ENCODE results near the gene ATP11C. TPM values are rescaled to one million over a fixed set of nuclear protein-coding genes. Genes with fewer than 3 reads are reported as not detected.

ATP11C gene
- total and polyA plus RNA-seq, 2 donors: 19.3 to 69.2 TPM

DNA sequence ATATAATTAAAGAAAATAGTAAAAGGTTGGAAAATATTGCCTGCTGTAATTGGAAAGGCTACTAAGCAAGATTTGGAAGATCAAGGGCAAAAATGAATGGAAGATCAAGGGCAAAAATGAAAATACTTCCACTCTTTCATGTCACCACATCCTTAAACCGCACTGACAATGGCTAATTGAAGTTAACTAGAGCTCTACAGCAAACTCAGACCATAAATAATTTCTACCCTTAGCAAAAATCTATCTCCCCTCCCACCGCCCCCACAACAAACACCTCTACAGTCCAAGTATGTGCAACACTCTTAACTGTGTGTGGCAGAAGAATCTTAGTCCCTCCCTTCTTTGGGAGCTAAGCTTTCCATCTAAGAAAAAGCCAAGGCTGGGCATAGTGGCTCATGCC lies 27.1 kb downstream of the ATP11C start:
- no peaks in the 10 kb centered on the region for H3K4me1 ChIP-seq (ENCODE audit: insufficient read depth)
- no peak for DNase-seq (ENCODE audit: extremely low spot score)
- no peaks in the 10 kb centered on the region for H3K36me3 ChIP-seq (ENCODE audit: insufficient read depth)
- H3K27ac ChIP-seq (ENCODE audit: low read depth): no peak overlapping the region
- WGBS: 95% methylated on average over 2 of the region's 2 CpGs
- no peak overlapping the region for H3K4me3 ChIP-seq (ENCODE audit: low read depth, low read length)

DNA sequence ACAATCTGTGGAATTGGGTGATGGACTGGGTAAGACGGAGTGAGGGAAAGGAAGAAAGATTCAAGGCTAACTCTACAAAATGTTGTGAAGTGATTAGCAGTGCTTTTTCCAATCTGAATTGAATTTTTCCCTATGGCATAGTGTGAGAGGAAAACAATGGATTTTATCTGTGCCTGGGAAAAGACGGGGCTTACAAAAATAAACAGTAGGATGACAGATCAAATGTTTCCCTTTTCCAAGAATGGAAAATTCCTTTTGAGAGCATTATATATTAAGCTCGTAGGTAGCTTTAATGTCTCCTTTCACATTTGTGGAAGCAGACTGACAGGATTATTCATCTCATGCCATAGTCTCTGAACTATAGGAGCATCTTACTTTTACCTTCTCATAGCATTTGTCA lies 27.8 kb downstream of the ATP11C start:
- no peaks in the 10 kb centered on the region for H3K4me1 ChIP-seq (ENCODE audit: insufficient read depth)
- no peak overlapping the region for H3K4me3 ChIP-seq (ENCODE audit: low read depth, low read length)
- H3K27ac ChIP-seq (ENCODE audit: low read depth): no peak overlapping the region
- no peaks in the 10 kb centered on the region for H3K36me3 ChIP-seq (ENCODE audit: insufficient read depth)
- 64% methylated on average over 3 of the region's 3 CpGs for WGBS
- DNase-seq (ENCODE audit: extremely low spot score): no peak

DNA sequence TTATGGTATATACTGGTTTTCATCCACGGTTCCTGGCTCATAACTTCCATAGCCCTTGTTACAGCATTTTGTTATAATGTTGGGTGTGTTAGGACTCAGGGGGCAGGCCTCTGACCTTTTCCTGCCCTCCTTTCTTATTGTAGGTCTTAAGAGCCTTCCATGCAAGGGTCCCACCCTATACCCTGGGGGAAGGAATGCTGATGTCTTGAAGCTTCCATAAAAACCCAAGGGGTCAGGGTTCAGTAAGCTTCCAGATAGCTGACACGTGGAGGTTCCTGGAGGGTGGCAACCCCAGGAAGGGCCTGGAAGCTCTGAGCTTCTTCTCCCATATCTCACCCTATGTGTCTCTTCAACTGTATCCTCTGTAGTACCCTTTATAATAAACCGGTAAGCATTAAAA lies 29.6 kb downstream of the ATP11C start:
- WGBS: 88% methylated on average over 3 of the region's 3 CpGs
- Histone ChIP-seq H3K4me3 (ENCODE audit: low read depth, low read length) (no peak overlapping the region), H3K36me3 (ENCODE audit: insufficient read depth) (no peaks in the 10 kb centered on the region), H3K27ac (ENCODE audit: low read depth) (no peak overlapping the region), H3K4me1 (ENCODE audit: insufficient read depth) (no peaks in the 10 kb centered on the region)
- no peak for DNase-seq (ENCODE audit: extremely low spot score)

DNA sequence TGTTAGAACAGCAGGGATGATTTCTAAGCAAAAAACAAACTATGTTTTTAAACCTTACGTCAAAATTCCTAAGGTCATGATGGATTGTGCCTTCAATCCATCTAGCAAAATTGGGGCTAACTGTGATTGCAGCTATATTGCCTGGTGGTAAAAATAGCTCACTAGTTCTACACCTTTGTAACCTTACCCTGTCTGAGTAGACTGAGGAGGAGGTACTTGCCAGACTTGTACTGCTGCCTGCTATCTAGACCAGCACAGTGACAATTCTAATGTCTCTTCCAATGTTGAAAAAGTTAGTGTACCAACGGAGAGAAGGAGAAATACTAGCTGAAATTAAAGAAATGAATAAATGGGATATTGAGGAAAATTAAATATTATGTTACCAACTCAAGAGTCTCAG lies 30.3 kb downstream of the ATP11C start:
- 89% methylated on average over 2 of the region's 2 CpGs for WGBS
- DNase-seq (ENCODE audit: extremely low spot score): no peak
- Histone ChIP-seq H3K36me3 (ENCODE audit: insufficient read depth) (no peaks in the 10 kb centered on the region), H3K4me1 (ENCODE audit: insufficient read depth) (no peaks in the 10 kb centered on the region), H3K4me3 (ENCODE audit: low read depth, low read length) (no peak overlapping the region), H3K27ac (ENCODE audit: low read depth) (no peak overlapping the region)

DNA sequence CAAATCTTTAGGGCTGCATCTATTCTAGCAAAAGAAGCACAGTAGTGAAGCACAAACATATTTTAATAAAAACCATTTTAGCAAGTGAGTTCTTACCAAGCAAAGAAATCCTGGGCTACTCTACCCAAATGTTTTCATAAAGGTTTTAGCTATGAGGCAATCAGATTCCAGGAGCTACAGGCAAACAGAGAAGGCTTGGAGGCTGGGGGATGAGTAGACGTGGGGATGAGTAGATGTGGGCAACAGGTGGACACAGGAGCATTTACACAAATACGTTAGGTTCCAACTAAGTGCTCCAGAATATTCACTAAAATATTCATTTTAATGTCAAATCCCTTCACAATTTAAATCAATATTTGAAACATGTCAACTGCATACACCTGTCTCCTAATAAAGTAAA lies 34.5 kb downstream of the ATP11C start:
- 81% methylated on average over 2 of the region's 2 CpGs for WGBS
- H3K27ac ChIP-seq (ENCODE audit: low read depth): no peak overlapping the region
- DNase-seq (ENCODE audit: extremely low spot score): no peak

DNA sequence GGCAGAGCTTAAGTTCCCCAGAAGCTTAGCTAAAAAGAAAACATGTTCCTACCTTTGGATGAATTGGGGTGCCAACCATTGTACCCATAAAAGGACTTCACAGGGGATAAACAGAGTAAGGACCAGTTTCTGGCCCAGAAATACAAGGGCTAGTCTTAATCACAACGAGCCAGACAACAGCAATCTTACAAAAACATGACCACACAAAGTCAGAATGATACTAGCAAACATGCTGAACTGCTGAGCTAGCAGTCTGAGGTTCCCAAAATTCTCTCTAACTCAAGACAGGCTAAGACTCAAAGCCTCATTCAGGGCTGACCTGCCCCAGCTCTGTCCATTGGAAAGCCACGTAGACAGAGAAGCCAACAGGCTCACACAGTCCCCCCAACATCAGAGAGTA lies 40.3 kb downstream of the ATP11C start:
- H3K4me1 ChIP-seq (ENCODE audit: insufficient read depth): no peaks in the 10 kb centered on the region
- H3K4me3 ChIP-seq (ENCODE audit: low read depth, low read length): no peak overlapping the region
- no peaks in the 10 kb centered on the region for H3K36me3 ChIP-seq (ENCODE audit: insufficient read depth)
- no peak for DNase-seq (ENCODE audit: extremely low spot score)
- H3K27ac ChIP-seq (ENCODE audit: low read depth): no peak overlapping the region
- 89% methylated on average over 2 of the region's 2 CpGs for WGBS

More for the DNA sequence above, 34.5 kb downstream of the ATP11C start:
- no peak overlapping the region for H3K4me3 ChIP-seq (ENCODE audit: low read depth, low read length)
- H3K36me3 ChIP-seq (ENCODE audit: insufficient read depth): no peaks in the 10 kb centered on the region
- no peaks in the 10 kb centered on the region for H3K4me1 ChIP-seq (ENCODE audit: insufficient read depth)

DNA sequence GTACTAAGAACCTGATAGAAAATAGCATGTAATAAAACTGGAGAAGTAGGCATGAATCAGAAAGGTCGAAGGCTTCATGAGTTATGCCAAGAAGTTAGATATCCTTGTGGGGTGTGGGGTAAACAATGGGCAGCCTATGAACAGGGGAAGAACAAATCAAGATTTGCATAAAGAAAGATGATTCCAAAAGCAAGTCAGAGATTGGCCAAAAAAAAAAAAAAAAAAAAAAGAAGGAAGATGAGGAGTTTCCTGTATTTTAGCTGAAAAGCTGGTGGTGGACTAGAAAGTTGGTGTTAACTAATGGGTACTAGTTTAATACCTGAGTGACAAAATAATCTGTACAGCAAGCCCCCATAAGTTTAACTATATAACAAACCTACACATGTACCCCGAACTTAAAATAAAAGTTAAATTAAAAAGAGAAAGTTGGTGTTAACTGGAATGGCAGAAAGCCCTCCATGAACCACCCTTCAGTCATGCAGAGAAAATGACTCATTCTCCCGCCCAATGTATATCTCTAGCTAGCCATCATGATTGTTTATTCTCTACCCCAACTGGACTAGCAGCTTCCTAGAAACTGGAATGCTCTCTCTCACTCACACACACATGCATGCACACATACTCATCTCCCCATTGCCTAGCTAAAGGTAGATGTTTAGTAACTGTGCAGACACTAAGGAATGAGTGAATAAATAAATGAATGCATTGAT lies 41.7 kb downstream of the ATP11C start:
- no peak overlapping the region for H3K4me3 ChIP-seq (ENCODE audit: low read depth, low read length)
- H3K4me1 ChIP-seq (ENCODE audit: insufficient read depth): no peaks in the 10 kb centered on the region
- H3K27ac ChIP-seq (ENCODE audit: low read depth): no peak overlapping the region
- whole genome bisulfite sequencing: 83% methylated on average over 3 of the region's 3 CpGs
- no peaks in the 10 kb centered on the region for H3K36me3 ChIP-seq (ENCODE audit: insufficient read depth)
- DNase-seq (ENCODE audit: extremely low spot score): no peak

DNA sequence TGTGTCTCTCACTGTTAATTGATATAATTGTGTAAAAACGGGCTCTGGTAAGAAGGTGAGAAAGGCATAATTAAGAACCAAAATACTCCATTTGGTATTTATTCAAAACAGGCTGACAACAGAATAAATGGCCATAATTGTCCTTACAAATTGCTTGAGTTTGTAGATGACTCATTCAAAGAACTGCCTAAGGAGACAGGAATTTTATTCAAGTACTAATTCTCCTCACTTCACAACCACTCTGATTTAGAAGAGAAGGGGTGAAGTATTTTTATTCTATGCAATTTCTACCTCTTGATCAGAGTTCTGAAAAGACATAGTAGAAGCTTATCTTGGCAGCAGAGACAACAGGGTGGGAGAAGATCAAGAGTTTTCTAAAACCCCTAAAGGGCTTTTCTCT lies 43.1 kb downstream of the ATP11C start:
- DNase-seq (ENCODE audit: extremely low spot score): no peak

DNA sequence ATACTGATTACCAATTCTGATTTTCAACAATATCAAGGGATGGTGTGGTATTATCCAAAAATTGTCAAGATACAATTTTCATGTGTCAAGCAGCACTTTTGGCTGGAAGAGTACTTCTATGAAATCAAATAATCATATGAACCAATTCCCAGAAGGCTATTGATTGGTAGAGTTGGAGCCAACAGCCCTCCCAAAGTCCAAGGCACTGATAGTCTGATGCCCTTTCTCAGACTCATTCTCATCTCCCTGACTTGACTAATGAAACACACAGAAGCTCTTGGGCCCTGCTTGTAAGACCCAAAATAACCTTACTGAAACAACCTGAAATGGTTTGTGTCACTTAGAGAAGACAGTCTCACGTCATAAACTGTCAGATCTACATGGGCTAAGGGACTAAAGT lies 48.9 kb downstream of the ATP11C start:
- no peaks in the 10 kb centered on the region for H3K4me1 ChIP-seq (ENCODE audit: insufficient read depth)
- 97% methylated on average over 1 of the region's 1 CpG for WGBS
- no peaks in the 10 kb centered on the region for H3K36me3 ChIP-seq (ENCODE audit: insufficient read depth)
- no peak overlapping the region for H3K27ac ChIP-seq (ENCODE audit: low read depth)
- no peak overlapping the region for H3K4me3 ChIP-seq (ENCODE audit: low read depth, low read length)
- no peak for DNase-seq (ENCODE audit: extremely low spot score)

More for the DNA sequence above, 43.1 kb downstream of the ATP11C start:
- Histone ChIP-seq H3K36me3 (ENCODE audit: insufficient read depth) (no peaks in the 10 kb centered on the region), H3K27ac (ENCODE audit: low read depth) (no peak overlapping the region), H3K4me1 (ENCODE audit: insufficient read depth) (no peaks in the 10 kb centered on the region), H3K4me3 (ENCODE audit: low read depth, low read length) (no peak overlapping the region)
- WGBS: 68% methylated on average over 1 of the region's 1 CpG

DNA sequence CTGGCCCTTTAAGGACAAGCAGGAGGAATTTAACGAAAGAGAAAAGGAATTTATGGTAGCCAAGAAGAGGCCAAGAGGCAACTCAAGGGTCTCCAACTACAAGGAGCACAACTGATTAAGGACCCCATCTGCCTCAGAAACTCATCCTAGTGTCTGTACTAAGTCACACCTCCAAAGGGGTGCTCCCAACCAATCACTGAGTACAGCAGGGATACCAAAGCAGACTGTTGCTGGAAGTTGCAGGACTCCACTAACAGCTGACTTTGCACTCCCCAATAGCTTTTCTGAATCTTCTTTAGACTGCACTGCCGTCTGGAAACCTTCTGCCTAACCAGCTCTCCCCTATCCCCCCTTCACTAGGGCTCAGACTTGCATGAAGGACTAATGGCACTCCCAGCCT lies 50.6 kb downstream of the ATP11C start:
- WGBS: 42% methylated on average over 2 of the region's 2 CpGs
- Histone ChIP-seq H3K4me3 (ENCODE audit: low read depth, low read length) (no peak overlapping the region), H3K4me1 (ENCODE audit: insufficient read depth) (no peaks in the 10 kb centered on the region), H3K27ac (ENCODE audit: low read depth) (no peak overlapping the region), H3K36me3 (ENCODE audit: insufficient read depth) (no peaks in the 10 kb centered on the region)
- DNase-seq (ENCODE audit: extremely low spot score): no peak

DNA sequence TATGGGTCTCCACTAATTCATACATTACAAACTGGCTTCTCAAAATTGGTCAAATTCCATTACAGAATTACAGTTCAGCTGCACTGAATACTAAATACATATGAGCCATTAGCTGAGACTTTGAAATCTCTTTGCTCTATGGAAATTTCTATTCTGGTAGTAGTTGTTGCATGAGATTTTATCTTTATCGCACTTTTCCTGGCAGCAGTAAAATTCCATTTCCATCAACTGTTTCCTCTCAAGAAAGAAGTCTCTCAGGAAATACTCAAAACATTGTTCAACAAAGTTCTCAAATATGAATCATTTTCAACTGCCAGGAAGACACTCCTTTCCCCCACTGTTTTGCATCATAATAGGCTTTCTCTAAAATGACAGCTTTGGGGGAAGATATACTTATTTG lies 51.3 kb downstream of the ATP11C start:
- WGBS: 9% methylated on average over 1 of the region's 1 CpG
- Histone ChIP-seq H3K36me3 (ENCODE audit: insufficient read depth) (no peaks in the 10 kb centered on the region), H3K4me3 (ENCODE audit: low read depth, low read length) (no peak overlapping the region), H3K27ac (ENCODE audit: low read depth) (no peak overlapping the region), H3K4me1 (ENCODE audit: insufficient read depth) (no peaks in the 10 kb centered on the region)
- no peak for DNase-seq (ENCODE audit: extremely low spot score)

DNA sequence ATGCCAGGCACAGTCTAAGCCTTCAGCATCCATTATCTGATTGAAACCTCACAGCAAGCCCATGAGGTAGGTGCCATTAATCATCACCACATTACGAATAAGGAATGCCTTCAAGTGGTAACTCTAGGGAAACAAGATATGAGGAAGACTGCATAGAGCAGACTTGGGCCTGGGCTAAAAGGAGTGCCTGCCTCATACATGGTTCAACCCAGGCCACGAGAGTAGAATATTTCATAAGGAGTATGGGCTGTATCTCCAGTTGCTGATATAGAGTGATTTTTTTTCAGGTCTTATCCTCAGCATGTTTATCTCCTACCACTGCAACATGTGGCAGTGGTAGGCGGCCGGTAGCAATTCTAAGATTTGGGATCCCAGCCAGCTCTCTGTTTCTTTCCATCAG lies 51.7 kb downstream of the ATP11C start:
- 51% methylated on average over 4 of the region's 4 CpGs for WGBS
- no peaks in the 10 kb centered on the region for H3K4me1 ChIP-seq (ENCODE audit: insufficient read depth)
- DNase-seq (ENCODE audit: extremely low spot score): no peak
- no peak overlapping the region for H3K4me3 ChIP-seq (ENCODE audit: low read depth, low read length)
- H3K36me3 ChIP-seq (ENCODE audit: insufficient read depth): no peaks in the 10 kb centered on the region
- H3K27ac ChIP-seq (ENCODE audit: low read depth): no peak overlapping the region

DNA sequence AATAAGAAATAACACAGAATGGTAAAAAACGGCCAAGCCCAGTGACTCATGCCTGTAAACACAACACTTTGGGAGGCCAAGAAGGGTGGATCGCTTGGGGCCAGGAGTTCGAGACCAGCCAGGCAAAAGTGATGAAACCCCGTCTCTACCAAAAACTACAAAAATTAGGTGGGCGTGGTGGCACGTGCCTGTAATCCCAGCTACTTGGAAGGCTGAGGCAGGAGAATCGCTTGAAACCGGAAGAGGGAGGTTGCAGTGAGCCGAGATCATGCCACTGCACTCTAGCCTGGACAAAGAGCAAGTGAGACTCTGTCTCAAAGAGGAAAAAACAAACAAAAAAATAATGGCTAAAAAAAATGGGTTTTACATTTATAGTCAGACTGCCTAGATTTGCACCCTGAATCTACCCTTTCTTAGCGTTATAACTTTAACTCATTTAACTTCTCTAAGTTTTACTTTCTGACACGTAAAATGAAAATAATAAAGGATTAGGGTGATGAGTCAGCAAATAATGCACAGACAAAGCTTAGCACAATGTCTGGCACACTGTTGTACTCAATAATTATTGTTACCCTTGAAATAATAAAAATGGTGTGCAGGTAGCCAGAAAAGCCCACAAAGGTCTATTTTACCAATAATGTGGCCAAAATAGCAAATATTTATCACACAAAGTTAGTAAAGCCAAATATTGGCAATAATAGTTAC lies 55.0 kb downstream of the ATP11C start:
- Histone ChIP-seq H3K36me3 (ENCODE audit: insufficient read depth) (no peaks in the 10 kb centered on the region), H3K4me3 (ENCODE audit: low read depth, low read length) (no peak overlapping the region), H3K4me1 (ENCODE audit: insufficient read depth) (no peaks in the 10 kb centered on the region), H3K27ac (ENCODE audit: low read depth) (no peak overlapping the region)
- no peak for DNase-seq (ENCODE audit: extremely low spot score)
- 73% methylated on average over 11 of the region's 11 CpGs for WGBS

DNA sequence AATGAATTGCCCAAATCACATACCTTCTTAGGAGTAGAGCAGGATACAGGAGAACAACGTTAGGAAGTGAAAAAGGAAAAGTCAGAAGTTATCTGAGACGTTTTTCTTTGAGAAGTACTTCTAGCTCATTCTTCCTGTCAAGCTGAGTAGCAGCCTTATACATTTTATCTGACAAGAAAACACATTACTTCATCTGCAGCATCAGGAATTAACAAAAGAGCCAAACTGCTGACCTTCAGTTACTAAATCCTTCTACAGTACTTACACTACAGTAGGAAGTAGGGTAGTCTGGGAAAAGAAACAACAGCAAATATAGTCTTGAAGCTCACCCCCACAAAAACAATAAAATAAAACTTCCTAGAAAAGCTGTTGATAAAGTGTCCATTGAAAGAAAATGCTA lies 57.0 kb downstream of the ATP11C start:
- Histone ChIP-seq H3K4me1 (ENCODE audit: insufficient read depth) (no peaks in the 10 kb centered on the region), H3K36me3 (ENCODE audit: insufficient read depth) (no peaks in the 10 kb centered on the region), H3K4me3 (ENCODE audit: low read depth, low read length) (no peak overlapping the region), H3K27ac (ENCODE audit: low read depth) (no peak overlapping the region)
- DNase-seq (ENCODE audit: extremely low spot score): no peak
- WGBS: 44% methylated on average over 2 of the region's 2 CpGs
